ENCODE data around the gene RGS14. TPM values are rescaled to one million over a fixed set of nuclear protein-coding genes. Genes with fewer than 3 reads are reported as not detected.

The RGS14 gene
- total and polyA plus RNA-seq, 2 experiments from 2014 or later: 23.5 to 37.9 TPM

- Histone ChIP-seq H3K9me2 (ENCODE audit: insufficient read depth) (no peaks in the 10 kb centered on the region), H3F3A (replicated peaks; ENCODE audit: low read depth) (0 out of 2 replicates have a peak, but pooled peaks cover 8% of the 10 kb centered on the region), H2AFZ (no peak overlapping the region), H3K4me2 (no peak overlapping the region), H3K27ac (ENCODE audit: low read depth) (no peak overlapping the region), H3K4me3 (no peak overlapping the region), H3K79me2 (replicated peaks; ENCODE audit: insufficient read depth) (no peaks in the 10 kb centered on the region), H3K27me3 (ENCODE audit: insufficient read depth) (peaks cover 18% of the 10 kb centered on the region; the same call in 1 of the 2 replicates), H3K4me1 (ENCODE audit: insufficient read depth) (0 out of 2 replicates have a peak, but pooled peaks cover 5% of the 10 kb centered on the region), H3K36me3 (ENCODE audit: insufficient read depth) (no peaks in the 10 kb centered on the region), H4K20me1 (replicated peaks; ENCODE audit: insufficient read depth) (no peaks in the 10 kb centered on the region)
- DNase-seq (ENCODE audit: low spot score) (no peak), ATAC-seq (no peak; the same call in 2 of the 3 replicates)
- Mint-ChIP-seq H3K27me3 (ENCODE audit: insufficient read depth, low read depth, poor library complexity) (peaks cover 33% of the 10 kb centered on the region), H3K4me3 (no peak overlapping the region), H3K27ac (no peak overlapping the region), H3K4me1 (peaks cover 31% of the 10 kb centered on the region), H3K36me3 (ENCODE audit: low read depth) (no peaks in the 10 kb centered on the region; the same call in 2 of the 3 replicates), H3K9me3 (no peaks in the 10 kb centered on the region)
- TF ChIP-seq REST (IDR thresholded peaks at IDR 0.05; ENCODE audit: unreplicated experiment) (no peak), NANOG (IDR thresholded peaks at IDR 0.05; ENCODE audit: borderline replicate concordance) (no peak), JUNB (IDR thresholded peaks at IDR 0.05; ENCODE audit: unreplicated experiment) (no peak), ZNF114 (CRISPR knock-in tag; IDR thresholded peaks at IDR 0.05) (no peak), ZNF462 (CRISPR knock-in tag; IDR thresholded peaks at IDR 0.05) (no peak), CREB1 (CRISPR knock-in tag; IDR thresholded peaks at IDR 0.05; ENCODE audit: low read depth) (no peak), STAT1 (IDR thresholded peaks at IDR 0.05; ENCODE audit: unreplicated experiment) (no peak), EZH2 (IDR thresholded peaks at IDR 0.05; ENCODE audit: low read depth, unreplicated experiment) (no peak), POLR2AphosphoS5 (IDR thresholded peaks at IDR 0.05; ENCODE audit: low read depth) (no peak), EZH2phosphoT487 (IDR thresholded peaks at IDR 0.05; ENCODE audit: unreplicated experiment) (no peak), ZNF331 (CRISPR knock-in tag; IDR thresholded peaks at IDR 0.05; ENCODE audit: low read depth) (no peak), CTCF (conservative IDR thresholded peaks at IDR 0.05; ENCODE audit: low read depth in 2 of 2) (no peak)
- TF ChIP-seq, protein P1, sequence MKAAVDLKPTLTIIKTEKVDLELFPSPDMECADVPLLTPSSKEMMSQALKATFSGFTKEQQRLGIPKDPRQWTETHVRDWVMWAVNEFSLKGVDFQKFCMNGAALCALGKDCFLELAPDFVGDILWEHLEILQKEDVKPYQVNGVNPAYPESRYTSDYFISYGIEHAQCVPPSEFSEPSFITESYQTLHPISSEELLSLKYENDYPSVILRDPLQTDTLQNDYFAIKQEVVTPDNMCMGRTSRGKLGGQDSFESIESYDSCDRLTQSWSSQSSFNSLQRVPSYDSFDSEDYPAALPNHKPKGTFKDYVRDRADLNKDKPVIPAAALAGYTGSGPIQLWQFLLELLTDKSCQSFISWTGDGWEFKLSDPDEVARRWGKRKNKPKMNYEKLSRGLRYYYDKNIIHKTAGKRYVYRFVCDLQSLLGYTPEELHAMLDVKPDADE (IDR thresholded peaks at IDR 0.05): no peak
Measured at GRCh38 chr5:177392765-177393164, 35.0 kb downstream of the RGS14 start.

Measured in GM23338 (cell line).